ENCODE results near the gene RTL1.
A peak's percentile ranks its signal among the peaks of the same experiment; 100 is the strongest.

RTL1 gene

DNA sequence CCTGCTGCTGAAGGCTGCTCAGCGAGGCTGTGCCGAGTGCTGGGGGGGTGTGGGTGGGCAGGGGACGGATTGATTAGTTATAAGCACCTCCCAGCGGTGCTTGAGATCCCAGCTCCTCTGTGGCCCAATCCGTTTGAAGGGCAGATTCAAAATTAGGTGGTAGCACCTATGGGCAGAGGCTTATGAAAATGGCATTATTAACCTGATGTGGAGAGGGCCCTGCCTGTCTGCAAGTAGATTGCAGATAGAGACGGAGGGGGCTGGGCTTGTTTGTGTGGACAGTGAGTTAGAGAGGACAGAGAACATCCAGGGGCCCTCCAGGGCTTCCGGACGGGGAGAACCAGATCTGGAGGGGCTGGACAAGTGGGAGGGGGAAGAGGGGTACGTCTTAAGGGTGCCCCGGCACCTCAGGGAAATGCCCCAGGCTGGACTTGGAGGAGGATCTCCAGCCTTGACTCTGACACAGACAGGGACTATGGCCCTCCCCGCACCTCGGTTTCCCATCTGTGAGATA is at the start of gene RTL1:
Gene RTL1, minus strand, starts transcription at position 51 of the 514 bp plus-strand sequence. CDS start 18,934 bp downstream, outside the sequence.
- peak; percentile 18 to 57 for DNase-seq

DNA sequence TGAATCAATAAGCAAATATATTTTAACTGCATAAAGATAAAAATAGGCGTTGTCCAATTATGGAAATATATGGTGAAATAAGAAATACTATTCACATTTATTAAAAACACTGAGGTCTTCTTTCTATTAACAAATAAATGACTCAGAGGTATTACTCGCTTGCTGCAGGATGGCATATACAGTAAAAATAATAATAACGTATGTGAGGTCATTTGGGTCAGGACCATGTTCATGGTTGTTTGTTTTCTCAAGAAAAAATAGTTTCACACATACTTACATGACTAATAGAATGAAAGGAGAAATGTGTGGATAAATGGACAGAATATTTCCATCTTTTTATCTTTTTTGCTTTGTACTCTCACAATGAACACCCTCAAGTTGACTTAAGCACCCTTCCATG is 46.5 kb upstream of the RTL1 start:
- DNase-seq: no peak

DNA sequence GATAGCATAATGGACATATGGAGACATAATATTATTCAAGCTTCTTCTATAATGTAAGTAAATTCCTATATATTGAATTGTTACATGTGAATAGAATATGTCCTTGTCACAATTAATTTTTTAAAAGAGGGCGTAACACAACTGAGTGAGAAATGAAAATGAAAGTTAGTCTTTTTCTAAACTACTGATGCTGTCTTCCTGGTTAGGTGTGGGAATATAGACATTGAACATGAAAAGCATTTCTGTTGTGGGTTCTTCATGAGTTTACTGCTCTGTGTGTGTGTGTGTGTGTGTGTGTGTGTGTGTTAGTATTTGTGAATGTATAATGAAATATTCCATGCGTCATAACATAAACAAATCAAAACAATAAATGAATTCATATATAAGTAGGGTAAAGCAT is 40.5 kb upstream of the RTL1 start:
- DNase-seq: no peak

DNA sequence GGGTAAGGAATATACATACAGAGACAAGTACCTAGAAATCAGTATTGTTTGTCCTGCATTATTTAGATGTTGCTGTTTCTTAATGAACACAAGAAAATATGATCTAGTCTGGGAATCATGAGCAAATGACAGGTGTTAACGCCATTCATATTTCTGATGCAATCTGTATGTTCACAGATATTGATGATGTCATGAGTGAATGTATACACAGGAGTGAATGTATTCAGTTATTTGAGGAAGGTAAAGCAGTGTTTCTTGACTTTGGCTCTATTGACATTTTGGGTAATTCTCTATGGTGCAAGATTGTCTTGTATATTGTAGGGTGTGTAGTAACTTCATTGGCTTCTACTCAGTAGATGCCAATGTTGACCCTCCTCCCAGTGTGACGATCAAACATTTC is 26.7 kb upstream of the RTL1 start:
- no peak for DNase-seq

DNA sequence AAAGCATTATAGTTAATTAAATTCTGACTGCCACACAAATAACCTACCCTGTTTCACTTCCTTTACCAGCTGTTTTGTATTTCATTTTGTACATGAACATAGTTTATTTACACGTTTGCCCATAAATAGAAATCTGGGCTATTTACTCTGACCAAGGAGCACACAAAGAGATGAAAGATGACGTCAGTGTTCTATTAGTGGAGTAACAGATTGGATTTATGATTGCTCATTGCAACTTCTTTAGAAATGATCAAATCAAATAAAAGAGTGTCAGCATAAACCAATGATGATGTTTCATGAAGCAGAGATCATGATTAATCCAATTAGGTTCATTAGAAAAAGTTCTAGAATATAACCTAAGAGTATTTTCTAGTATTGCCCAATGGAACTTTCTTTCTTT is 12.0 kb upstream of the RTL1 start:
- DNase-seq: no peak

DNA sequence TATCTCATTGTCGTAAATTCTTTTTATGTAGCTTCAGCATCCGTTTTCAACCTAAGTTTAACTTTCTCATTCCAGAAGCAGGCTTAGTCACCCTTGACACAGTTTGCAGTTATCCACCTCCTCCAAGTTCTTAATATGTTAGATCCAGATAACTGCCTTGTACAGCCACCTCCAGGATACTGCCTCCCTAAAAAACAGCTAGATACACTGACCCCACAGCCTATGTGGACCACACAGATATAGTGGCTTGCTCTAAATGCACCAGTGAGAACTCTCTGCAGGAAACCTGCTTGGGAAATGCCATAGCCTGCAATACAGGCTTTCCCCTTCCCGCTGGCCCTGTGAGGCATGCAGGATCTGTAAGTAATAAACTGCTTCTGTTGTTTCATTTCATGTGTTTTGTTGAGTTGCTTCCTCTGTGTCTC is 11.1 kb upstream of the RTL1 start:
- DNase-seq: no peak

DNA sequence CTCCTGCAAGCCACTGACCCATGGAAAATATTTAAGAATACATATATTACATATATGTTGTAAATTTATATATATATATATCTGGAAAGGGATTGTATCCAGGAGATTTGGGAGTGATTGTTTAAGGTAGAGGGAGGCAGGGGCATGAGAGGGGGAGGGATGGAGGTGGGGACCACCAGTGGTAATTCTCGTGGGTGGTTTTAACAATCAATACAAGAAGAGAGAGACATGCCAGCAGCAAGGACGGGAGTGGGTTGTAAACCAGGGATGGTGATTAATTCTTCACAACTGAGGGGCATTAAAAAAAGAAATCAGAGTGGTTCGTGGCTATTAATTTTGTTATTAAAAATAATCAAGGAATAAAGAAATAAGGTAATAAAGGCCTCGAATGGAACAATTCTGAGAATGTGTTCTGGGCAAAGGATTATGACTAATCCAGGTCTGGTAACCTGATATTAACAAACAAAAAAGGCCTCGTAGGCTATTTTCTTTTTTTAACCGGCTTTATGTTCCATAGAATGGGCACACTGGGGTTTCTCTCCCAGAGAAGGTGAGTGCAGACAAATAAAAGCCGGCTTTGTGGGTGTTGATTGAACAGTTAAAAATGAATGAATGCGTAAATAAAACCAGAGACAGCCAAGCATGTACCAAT is 8.3 kb upstream of the RTL1 start:
- no peak for DNase-seq

DNA sequence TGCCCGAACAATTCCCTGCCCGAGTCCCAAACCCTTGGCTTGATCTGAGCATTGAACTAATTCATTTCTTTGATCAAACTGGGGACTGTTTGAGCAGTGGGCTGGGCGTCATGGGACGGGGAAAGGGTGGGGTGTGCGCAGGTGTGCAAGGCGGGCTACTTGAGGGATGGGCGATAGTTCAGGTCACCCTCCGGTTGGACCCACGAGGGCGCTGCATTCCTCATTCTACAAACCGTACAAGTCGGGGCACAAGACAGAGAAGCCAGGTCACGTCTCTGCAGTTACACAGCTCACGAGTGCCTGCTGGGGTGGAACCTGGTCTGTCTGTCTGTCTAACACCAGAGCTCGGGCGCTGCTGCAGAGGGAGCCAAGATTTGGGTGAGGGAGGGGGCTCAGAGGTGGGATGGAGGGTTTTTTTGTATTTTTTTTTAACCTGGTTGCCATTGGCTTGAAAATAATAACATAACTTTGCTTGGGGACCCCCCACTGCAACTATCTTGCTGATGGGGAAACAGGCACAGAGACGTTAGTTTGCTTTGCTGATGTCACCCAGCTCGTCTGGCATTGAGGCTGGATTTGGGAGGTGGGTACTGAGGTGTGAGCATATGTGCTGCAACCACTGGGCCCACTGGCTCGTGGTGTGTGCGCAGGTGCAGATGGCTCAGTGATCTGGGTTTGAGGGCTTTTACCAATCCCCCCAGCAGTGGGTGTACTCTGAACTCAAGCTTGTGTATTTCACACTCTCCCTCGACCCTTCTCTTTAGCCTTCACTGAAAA is 7.6 kb upstream of the RTL1 start:
- DNase-seq: no peak

DNA sequence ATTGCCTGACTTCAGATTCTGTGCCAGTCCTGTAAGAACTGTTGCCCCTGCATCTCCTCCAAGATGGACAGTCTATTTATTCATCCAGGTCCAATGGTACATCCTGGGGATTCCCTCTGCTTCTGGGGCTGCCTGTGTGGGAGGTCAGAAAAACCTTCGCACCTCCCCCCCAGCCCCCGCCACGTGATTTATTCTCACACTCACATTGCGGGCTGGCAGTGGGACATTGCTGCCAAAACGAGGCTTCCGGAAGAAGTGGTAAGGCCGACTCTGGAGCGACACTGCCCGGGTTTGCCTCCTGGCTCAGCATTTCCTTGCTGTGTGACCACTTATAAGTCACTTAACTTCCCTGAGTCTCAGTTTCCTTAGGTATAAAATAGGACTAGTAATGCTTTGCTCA is 5.9 kb upstream of the RTL1 start:
- no peak for DNase-seq

DNA sequence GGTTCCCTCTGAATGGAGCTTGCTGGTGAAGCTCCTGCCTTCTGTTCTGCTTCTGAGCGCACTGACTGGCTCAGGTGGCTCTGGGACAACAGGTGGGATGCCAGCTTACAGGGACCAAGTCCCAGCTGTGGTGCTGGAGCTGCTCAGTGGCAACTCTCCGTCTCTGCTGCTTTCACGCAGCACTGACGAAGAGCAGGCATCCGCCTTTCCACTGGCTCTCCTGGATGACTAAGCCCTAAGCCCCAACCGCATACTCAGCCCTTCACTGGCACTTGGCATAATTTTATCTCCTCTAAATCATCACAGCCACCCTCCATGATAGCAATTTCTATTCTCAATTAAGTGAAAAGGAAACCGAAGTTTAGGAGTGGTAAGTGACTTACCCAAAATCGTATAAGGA is 3.7 kb upstream of the RTL1 start:
- DNase-seq: no peak

DNA sequence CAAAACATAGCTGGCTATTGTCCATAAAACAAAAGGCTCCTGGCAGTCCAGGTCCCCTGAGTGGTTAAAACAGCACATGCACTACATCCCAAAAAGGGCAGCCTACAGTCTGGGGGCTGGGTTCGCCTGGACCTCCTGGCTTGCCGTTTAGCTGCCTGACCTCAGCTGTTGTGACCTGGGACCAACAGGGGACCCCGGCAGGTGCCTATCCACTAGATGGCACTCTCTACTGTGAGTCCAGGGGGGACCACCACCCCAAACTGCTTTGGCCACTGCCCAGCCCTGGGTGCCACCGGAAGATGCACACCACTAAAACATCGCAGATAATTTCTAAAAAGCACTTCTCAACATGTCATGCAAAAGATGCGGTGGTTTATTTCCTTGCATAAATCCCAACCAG is 2.9 kb upstream of the RTL1 start:
- DNase-seq: no peak

DNA sequence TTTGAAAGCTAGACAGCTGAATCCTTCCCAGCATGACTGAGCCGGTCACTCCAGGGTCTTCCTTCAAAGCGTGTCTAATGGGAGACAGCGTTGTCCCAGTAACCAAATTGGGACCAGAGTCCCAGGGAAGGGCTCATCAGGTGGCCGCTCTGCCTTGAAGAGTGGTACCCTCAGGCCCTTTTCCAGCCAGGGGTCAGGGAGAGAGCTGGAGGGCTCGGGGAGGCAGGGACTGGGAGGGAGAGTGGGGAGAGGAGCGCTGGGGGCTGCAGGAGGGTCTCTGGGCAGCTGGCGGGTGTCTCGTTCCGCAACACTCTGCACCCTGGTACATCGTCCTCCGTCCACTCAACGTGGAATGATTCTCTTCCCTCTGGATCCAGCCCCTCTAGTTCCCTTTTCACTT is 1.6 kb upstream of the RTL1 start:
- no peak for DNase-seq

DNA sequence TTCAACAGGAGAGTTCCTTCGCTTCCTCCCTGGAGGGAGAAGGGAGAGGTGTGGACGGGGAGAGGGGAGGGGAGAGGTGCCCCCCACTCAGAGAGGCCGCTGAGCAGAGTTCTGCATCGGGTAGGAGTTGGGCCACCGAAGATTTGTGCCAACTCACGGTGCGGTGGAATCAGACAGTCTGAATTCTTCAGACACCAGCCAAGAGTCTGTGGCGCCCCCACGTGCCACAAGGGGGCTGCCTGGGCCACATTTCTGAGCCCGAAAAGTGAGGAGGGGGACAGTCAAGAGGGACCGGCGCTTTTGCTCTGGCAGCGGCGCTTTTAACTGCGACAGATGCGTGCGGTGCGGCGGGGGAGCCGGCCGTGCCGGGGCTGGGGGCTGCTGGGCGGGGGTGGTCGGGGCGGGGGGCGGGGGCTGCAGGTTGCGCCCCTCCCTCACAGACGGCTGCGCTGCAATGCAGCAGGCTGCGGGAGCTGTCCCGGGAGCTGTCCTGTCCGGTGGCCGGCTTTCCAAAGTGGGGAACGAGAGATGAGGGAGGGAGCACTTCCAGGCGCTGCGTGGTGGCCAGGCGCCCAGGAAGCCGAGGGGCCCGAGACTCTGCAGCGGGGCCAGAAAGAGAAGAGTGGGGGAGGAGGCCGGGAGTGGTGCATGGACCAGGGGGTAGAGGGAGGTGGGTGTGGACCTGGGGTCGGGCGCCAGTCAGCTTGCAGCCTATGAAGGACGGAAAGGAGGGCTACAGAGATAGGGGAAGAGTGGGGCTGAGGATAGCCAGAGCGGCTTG is 975 bp upstream of the RTL1 start:
- peak; percentile 26 to 46 for DNase-seq

DNA sequence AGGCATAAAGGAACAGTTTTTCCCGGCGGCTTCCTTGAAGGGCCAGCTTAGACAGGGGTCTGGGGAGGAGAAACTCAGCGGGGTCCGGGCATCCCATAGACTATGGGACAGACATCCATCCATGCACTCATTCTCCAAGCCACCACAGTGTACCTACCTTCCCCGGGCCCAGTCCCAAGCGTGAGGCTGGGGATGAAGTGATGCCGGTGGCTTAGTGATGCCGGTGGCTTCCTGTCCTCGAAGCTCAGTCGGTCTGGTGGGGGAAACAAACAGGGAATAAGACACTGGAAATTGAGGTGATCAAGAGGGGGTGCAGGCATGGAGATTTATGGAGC is 421 bp downstream of the RTL1 start:
- DNase-seq: no peak

DNA sequence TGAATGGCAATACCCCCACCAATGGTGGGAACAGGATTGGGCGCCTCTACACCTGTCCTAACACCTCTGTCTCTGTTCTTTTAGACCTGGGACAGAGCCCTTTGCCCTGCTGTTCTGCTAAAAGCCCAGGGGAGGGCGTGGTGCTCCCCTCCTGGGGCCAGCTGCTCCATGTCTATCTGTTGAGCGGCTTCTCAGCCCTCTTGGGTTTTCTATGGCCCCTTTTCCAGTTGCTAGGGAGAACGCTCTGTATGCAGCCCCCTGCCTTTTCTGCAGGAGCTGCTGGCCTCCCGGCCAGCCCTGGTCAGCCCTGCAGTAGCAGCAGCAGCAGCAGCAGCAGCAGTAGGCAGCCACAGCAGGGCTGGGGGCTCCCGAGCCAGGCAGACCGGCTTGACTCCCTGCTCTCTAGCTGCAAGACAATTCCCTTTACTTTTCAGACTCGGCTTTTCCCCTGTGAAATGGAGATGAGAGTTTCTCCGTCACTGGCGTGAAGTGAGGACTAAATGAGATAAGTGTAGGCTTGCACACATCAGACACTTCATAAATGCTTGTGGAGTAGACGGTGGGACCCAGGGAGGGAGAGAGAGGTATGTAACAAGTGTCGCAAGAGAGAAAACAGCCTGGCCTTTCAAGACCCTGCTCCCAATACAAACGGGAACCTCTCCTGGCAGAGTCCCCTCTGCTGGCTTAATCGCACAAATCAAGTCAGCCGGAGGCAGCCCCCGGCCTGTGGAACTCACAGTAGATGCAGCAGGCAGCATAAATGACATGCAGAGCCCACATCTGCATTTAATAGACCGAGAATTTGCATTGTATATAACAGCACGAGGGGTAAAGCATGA is 1.0 kb downstream of the RTL1 start:
- DNase-seq: peak; percentile 73 to 82

DNA sequence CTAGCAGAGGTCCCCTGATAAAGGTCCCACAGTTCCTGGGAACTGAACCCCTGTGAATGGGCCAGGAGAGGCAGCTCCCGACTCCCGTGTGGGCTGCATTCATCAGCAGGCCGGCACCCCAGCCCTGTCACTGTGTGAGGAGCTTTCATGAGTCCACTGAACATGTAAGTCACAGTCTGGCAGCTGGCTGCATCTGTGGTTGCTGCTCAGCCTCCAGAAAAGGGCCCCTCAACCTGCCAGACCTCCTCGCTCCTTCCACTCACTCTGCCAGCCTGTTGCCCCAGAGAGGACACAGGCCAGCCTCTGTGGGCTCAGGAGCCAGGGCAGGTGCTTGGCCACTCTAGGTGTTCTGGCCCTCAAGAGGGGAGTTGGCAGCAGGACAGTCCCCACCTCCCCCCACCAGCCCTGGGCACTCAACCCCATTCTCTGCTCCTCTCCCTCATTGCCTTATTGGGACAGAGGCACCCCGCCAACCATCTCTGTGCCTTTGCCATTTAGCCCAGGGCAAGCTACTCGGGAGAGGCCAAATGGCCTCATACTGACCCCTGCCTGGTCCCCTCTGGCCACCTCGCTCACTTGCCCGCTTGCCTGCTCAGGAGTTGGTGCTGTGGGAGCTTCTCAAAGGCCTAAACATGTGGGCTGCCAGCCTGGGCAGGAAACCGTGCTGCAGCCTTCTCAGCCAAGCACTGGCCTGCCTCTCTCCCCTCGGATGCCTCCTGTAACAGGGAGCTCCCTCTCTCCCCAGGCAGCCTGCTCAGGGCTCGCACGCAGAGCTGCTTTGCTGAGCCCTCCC is 1.9 kb downstream of the RTL1 start:
- peak; percentile 44 to 48 for DNase-seq

DNA sequence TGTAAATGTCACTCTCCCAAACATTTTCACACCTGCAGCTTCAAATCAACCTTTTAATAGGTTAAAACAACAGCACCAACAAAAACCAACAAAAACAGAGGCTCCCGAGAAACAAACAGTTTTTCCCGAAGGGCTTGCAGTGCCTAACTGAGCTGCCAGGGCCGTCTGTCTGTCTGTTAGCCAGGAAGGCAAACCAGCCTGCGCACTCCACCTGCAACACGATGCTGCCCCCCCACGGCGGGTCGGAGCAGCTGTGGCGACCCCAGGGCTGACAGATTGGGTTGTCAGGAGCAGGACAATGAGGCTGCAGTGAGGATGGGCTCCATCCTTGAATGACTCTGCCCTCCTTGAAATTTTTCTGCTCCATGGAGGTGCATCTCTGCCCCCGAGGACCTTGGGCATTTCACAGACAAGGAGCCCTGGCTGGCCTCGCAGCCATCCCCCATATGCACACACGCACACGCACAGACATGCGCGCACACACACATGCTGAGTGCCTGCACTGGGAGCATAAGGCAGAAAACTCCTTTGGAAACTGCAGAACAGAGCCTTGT is 2.6 kb downstream of the RTL1 start:
- DNase-seq: peak; percentile 66 to 88

DNA sequence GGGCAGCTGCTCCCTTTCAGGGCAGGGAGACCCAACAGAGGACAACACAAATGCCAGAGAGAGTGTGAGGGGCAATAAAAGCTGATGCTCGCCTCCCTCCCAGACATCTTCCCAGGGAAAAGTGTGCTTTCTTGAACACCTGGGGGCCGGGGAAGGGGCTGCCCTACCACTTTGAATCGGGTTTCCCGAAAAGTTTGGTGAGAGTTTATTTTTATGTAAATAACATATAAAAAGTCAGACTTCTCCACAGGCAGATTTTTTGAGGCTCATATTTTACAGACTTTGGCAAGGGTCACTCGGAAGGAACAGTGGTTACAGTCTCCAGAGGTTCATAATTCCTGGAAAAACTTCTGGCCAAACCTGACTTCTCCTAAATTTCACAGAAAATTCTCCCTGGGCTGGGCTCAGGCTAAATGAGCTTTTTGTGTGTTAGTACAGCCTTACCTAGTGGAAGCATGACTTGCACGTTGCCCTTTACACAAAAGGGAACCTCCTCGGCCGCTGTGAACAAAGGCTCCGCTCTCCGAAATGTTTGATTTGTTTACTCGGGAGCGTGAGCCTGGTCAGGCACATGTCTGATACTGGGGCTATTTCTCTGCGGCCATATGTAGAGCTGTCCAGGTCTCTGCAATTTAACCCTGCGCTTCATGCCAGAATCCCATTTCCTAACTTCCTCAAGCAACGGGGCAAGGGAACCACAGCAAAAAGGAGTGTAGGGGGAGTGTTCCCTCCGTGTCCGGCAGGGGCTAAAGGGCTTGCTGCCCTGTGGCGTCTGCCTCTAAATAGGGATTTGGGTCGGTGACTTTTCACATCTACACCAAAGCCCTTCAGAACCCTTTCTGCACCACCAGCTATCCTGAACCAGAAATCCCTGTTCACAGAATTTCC is 3.4 kb downstream of the RTL1 start:
- DNase-seq: peak; percentile 61 to 71

DNA sequence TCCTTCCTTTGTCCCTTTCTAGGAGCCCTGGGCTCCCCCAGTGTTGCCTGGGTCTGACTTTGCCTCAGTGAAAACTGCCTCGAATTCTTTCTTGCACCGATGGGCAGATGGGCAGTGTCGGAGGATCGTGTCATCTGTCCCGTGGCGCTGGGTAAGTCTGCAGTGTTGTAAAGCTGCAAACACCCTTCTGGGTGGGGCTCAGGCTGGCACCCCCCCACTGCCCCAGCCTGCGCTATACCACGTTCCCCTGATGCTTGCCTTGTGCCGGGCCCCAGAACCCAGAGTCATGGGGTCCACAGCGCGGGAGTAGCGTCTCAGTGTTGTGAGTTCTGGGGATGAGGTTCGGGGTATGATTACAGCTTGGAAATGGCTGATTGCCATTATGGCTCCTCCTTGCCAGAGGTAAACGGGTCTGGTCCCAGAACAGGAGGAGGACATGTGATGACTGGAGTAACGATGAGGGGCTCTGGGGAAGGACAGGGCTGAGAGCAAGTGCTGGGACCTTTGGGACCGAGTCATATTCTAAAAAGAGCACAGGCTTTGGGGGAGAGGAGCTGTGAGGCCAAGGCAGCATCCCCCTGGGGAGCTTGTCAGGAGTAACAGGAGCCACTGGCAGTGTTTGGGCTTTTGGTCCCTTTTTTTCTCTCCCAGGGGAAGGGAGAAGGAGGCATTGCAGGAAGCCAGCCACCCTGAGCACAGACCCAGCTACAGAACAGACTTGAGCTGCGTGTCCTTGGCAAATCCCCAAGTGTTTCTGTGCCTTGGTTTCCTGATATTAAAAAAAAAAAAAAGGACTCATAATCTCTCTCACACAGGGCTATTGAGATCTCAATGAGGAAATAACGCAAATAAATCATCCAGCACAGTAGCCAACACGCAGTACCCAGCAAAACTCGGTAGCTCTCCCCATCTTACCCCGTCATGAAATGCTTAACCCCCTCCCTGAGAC is 4.3 kb downstream of the RTL1 start:
- peak; percentile 61 to 67 for DNase-seq

Measured in SHP77 (cell line).